ENCODE data around the gene B3GNT7.
"Not testable (repeated sequence)": the region's sequence is repeated elsewhere in the genome, so short reads cannot be mapped to it uniquely, and the experiment has no call there.

B3GNT7 gene

DNA sequence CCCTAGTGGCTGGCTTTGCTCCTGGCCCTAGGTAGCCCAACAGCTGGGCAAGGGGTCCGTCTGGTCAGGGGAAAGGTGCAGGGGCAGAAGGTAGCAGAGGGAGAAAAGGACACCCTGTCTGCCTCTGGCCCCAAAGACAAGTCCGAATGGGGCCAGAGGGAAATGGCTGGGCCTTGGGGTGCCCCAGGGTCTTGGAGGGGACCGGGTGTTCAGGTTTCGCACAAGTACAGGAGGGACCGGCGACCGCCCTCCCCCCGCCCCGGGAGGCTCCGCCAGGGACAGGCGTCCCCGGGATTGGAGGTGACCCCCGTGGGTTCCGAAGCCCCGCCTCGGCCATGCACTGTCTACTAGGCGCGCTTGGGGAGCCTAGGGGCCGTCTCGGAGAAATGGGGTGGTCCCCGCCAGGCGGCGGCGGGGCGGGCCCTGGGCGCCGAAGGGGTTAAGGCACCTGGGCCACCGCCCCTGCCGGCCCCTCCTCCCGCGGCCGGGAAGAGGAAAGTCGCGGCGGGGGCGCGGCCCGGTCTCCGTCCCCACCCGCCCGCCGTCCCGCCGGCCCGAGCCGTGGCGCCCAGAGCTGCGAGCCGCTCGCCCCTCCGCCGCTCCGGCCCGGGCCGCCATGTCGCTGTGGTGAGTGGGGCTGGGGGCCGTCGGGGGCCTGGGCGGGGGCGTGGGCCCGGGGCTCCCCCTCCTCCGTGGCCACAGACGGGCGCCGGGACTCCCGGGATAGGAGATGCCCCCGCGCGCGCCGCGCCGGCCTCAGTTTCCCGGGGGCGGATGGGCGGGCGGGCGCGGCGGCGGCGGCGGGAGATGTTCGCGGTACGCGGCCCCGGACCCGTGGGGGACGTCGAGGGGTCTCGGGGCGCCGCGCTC lies at the start of gene B3GNT7:
Gene B3GNT7, plus strand, starts transcription at position 523 of the 870 bp plus-strand sequence. Its CDS starts 94 bp downstream, at position 617.
- no peak for DNase-seq

DNA sequence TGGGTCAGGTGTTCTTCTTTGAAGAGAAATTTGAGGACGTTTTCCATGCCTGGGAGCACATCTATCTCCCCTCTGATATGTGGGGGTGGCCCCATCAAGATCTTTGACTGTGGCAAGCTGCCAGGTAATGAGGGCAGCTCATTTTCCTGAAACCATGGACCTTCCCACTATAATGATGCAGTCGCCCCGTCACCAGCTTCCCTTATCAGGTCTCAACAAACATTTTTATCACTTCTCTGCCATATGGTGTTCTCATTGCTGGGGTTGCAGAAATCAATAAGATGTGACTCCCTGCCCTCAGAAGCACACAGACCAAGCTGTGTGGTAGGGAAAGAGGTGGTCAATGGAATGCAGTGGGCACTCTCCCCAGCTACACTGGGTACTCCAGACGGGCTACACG lies 48.4 kb upstream of the B3GNT7 start:
- DNase-seq = no peak

GRCh38 chr2:231347638-231348037 lies 47.9 kb upstream of the B3GNT7 start:
- no peak for DNase-seq

DNA sequence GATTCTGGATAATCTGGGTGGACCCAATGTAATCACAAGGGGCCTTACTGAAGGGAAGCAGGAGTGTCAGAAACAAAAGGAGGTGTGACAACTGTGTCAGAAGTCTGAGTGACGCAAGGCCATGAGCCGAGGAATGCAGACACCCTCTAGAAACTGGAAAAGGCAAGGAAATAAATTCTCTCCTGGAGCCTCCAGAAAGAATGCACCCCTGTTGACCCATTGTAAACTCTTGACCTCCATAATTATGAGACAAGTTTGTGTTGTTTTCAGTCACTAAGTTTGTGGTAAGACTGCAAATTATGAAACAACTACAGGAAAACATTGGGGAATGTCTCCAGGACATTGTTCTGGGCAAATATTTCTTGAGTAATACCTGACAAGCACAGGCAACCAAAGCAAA lies 47.3 kb upstream of the B3GNT7 start:
- DNase-seq = no peak

DNA sequence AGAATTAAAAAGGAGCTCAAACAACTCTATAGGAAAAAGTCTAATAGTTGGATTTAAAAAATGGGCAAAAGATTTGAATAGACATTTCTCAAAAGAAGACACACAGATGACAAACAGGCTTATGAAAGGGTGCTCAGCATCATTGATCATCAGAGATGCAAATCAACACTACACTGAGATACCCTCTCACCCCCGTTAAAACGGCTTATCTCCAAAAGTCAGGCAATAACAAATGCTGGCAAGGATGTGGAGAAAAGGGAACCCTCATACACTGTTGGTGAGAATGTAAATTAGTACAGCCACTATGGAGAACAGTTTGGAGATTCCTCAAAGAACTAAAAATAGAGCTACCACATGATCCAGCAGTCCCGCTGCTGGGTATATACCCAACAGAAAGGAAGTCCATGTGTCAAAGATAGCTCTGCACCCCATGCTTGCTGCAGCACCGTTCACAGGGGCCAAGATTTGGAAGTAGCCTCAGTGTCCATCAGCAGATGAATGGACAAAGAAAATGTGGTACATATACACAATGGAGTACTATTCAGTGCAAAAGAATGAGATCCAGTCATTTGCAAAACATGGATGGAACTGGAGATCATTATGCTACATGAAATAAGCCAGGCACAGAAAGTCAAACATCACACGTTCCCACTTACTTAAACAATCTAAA lies 46.7 kb upstream of the B3GNT7 start:
- DNase-seq = no peak

- DNase-seq = not testable (repeated sequence)
Observed at GRCh38 chr2:231349374-231349735, 46.2 kb upstream of the B3GNT7 start.

GRCh38 chr2:231351648-231352047 lies 43.9 kb upstream of the B3GNT7 start:
- DNase-seq = no peak

- DNase-seq = no peak
Observed at GRCh38 chr2:231353469-231353868, 42.0 kb upstream of the B3GNT7 start.

DNA sequence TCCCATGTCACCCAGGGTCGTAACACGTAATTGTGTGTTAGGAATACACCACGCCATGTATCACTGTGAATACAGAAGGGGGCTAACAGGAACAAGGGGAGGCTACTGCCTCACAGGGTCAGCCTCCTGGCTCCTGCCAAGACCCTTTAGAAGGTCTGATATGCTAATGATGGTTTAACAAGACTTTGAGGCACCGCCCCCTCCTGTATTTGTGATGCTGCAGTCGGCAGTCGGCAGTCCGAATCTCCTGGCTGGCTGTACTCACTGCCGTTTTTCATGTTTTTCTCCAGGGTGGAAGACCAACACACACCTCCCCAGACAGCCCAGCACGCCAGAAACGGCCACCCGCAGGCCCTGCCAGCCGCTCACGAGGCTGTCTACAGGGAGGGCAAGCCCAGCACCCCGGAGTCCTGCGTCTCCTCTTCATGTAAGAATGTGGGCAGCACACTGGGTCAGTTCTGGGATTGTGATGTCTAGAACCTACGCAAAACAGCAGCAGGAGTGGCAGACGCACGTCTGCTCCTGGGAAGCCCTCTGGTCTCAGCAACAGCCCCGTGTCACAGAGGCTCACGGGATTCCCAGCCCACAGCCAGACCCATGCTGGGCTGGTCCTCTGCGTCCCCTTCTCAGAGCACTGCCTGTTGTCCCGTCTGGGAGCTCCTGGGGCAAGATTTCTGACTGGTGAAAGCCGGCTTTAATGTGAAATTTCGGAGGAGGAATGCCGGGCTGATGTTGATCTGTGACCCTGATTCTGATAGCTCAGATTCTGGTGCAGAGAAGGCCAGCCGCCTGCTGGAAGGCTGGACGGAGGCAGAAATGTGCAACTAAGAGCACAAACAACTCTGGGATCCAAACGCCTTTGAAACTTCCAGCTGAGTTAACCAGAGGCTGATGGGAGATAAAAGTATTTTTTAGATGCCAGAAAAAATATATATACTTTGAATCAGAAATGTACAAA lies 39.7 kb upstream of the B3GNT7 start:
- no peak for DNase-seq

DNA sequence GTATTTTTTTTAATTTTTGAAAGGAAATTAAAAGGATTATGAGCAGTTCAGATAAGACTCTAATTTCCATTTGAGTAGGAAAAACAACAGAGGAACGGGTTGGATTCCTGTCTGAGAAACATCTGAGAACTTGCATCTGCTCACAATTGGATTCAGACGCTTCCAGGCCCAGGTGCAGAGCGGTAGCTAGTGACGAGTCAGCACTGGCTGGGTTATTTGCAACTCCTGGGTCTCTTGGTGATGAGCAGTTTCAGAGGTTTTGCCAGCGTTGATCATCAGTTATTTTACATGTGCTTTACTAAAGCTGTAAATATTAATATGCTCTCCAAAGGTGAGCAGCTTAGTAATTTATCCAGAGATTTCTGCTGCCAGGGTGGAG lies 39.1 kb upstream of the B3GNT7 start:
- DNase-seq = no peak

DNA sequence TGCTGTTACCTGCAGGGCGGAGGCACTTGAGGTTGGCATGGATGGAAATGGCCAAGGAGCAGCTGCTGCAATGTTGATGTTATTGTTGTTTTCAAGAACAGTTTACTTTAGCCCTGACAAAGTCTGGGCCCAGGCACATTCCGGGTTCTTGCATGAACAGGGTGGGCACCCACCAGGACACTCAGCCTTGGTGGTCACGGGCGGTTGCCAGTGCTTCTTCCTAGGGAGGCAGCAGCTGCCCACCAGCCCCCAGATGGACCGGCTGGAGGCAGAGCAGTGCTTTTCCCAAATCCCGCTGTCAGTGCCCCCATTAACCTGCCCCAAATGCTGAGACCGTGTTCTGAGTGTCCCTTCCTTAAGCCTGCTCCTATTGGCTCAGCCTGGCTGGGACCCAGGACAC lies 38.5 kb upstream of the B3GNT7 start:
- no peak for DNase-seq

DNA sequence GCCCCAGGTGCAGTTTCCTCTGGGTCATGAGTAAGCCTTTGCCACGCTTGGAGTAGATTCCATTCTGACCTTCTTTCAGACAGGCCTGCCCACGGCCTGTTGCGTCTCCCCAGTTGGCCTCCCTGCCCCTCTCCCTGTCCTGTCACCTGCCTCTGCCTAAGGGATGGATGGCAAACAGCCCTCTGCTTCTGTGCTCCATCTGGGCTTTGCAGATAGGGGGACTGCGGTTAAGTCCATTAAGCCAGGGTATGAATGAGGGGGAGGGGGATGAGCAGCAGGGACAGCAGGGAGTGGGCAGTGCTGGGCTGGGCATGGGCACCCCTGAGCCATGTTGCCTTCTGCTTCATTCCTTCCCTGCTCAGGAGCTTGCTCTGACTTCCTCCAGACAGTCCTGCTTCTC lies 37.6 kb upstream of the B3GNT7 start:
- no peak for DNase-seq

- DNase-seq = no peak
Observed at GRCh38 chr2:231359441-231359840, 36.1 kb upstream of the B3GNT7 start.

DNA sequence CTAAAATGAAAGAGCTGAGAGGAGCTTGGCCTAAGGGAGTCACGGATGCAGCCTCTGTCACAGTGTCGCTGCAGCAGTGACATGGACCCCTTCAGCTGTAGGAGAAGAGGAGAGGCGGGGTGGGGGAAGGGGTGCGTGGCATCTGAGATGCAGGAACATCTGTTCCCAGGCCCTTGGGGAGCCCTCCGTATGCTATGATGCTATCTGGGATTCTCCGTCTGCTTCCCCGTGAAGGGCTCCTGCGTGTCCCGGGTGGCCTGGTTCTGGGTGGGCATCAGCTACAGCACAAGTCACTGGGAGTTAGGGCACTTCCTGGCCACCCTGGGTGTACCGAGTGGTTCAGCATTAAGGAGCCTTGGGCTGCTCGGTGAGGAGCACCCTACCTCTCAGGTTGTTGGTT lies 35.6 kb upstream of the B3GNT7 start:
- no peak for DNase-seq

DNA sequence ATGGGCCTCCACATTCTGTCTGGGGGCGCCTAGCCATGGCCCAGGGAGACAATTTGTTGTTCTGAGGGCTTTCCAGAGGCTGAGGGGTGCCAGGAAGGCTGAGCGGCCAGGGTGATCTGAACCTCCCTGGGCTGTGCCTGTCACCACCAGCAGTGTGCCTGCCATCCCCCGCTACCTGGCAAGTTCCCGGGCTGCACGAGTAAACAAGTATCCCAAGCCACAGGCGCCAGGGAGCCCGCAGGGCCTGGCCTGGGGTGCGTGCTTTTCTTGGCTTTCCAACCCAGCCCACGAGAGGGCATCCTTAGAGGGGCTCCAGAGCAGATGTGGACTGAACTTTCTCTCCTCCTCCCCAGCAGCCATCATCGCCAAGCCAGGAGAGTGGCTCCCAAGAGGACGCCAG lies 35.1 kb upstream of the B3GNT7 start:
- no peak for DNase-seq

DNA sequence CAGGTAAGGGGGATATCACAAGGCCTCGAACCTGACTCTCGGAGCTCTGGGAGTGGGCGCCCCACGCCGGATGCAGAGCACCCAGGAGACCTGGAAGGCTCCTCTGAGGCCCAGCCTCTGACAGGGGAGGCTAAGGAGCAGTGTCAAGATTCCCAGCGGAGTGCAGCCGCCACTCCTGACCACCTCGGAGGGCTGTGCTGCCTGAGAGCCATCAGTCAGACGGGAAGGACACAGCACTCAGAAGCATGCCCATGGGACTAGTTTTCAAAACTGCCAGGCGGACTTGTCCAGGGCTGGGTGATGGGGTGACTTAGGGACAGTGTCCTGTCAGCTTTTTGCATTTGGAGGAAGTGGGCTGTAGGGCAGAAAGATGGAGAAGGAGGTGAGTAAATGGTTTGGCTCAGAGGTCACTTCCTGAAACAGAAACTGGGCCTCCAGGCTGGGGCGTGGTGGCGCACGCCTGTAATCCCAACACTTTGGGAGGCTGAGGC lies 34.6 kb upstream of the B3GNT7 start:
- DNase-seq = no peak

GRCh38 chr2:231361701-231362554 lies 33.6 kb upstream of the B3GNT7 start:
- no peak for DNase-seq

GRCh38 chr2:231362555-231363184 lies 32.8 kb upstream of the B3GNT7 start:
- DNase-seq = no peak

DNA sequence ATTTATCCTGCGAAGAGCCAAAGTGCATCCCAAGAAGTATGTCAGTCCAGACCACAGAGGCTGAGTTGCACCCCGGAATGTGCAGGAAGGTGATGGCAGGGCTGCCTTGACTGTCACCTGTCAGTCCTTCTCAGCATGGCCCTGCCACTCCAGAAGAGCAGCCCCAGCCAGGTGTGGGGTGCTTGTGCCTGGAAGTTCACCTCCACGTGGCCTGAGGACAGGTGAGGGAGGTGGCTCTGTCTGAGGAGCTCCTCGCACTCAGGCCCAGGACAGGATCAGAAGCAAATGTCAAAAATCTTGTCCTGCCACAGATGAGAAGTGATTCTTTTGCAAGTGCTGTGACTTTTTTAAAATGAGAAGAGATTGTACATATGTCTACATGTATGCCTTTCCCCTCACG lies 31.4 kb upstream of the B3GNT7 start:
- DNase-seq = no peak

DNA sequence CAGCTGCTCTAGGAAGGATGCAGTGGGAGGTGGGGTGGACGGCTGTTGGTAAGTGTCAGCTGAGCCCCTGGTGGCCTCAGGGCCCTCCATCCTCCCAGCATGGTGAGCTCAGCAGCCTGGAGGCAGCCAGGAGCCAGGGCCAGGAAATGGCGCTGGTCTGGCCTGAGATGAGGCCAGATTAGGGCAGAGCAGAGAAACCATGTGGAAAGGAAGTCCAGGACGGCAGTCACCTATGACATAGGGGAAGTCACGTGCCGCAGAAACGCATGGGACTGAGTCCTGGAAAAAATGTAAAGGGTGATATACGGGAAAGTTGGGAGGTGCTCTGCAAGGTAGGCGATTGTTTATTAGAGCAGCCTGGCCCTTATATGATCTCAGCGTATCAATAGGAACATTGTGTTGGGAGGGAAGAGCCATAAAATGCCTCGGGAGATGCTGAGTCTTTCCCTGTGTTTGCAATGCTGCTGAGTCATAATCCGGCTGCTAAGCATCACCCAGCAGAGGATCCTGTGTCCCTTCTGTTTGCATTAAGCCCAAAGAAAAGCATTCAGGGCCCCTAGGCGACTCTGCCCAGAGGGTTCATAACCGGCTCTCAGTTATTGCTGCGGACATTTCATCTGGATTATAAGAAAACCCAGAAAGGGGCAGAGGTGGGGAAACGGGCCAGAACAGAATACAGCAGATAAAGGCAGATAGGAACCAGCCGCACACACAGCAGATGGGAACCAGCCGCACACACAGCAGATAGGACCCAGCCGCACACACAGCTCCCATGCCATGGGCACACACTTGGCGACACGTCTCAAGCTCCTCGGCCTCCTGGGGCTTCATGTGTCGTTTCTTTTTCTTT lies 30.3 kb upstream of the B3GNT7 start:
- no peak for DNase-seq

DNA sequence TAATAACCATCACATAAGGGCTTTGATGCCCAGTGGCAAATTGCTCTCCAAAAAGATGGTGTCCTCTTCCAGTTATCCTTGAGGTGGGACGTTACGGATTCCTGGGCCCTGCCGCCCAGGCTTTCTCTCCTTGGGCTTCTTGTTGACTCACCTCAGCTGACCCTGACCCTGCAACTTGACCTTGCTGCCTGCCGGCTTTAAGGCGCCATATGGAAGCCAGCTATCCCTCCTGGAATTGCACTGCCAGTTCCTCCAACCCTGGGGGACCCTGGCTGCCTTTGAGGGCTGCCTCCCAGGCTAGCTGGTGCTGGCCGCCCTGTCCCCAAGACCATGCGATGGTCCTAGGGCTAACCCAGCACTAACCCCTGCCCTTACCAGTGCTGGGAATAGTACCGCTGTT lies 28.3 kb upstream of the B3GNT7 start:
- DNase-seq = no peak

Measured in COR-L47 (cell line).